ENCODE data around the gene SERPINA12.

DNA sequence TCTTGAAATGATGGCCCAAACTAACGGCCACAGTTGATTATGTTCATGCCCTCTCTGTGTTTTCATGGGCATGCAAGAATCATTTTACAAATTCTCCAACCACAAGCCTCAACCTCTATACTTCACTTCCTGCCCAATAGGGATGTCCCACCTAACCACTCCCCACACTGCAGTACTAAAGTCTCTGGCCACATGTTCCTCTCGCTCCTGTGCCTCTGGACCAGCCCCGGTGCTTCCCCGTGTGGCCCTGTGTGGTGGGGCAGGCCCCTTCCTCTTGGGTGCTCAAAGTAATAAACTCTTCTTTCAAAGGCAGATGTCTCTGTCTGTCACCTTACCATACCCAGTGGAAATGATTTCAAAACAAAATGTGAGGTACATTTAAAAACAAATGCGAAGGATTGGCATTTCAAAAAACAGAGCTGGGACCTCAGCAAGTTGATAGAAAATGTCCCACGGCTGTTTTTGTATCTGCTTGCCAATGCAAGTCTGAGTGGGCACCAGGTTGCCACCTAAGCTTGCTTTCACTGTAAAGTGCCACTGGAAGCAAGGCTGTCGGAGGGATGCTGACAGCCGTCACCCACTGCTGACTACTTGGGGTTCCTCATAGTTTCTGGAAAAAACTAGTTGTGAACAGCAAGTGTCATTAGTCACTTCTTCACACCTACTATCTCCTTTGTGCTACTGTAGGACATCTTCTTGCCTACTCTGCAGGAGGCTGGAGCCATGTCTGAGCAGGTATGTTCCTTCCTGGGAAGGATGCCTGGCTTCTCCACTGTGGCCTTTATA lies 48.4 kb downstream of the SERPINA12 start:
- no peak for TF ChIP-seq CTCF (IDR thresholded peaks at IDR 0.05; ENCODE audit: insufficient read depth, low read length)
- no peak for TF ChIP-seq REST (IDR thresholded peaks at IDR 0.05; ENCODE audit: insufficient replicate concordance, low read depth)
- no peak for TF ChIP-seq POLR2AphosphoS5 (IDR thresholded peaks at IDR 0.05; ENCODE audit: low read depth)

Measured in HL-60 (cell line).